A549 (cell line): ENCODE data around the gene RCAN3. TPM values are rescaled to one million over a fixed set of nuclear protein-coding genes. Genes with fewer than 3 reads are reported as not detected.
A peak's percentile ranks its signal among the peaks of the same experiment; 100 is the strongest.

Experiments used
- ATAC-seq, 2 experiments: fragments of 200-7000 bp in 1 of 2; fragments of >200 bp in 1 of 2; cut with Nextera tagmentation in 1 of 2; cut with Tn5 transposase in 1 of 2; 3 replicates each; pipeline versions ENCODE4 v1.8.0 to v1.9.1; 2018 to 2020; ENCODE audit warnings: mild to moderate bottlenecking in 1 of 2, moderate library complexity in 1 of 2
- CTCF ChIA-PET: fragments of 300-600 bp; sonication (Branson Sonifier 250); formaldehyde crosslinking; extraction: SDS; loops from one replicate; lab custom pipeline; 2021; ENCODE audit warnings: antibody characterized with exemption, inconsistent platforms; lab: Yijun Ruan, JAX
- POLR2A ChIA-PET: fragments of 350-600 bp; formaldehyde crosslinking; extraction: SDS; loops from one replicate; lab custom pipeline; 2021; ENCODE audit warnings: antibody characterized with exemption, inconsistent platforms; lab: Yijun Ruan, JAX
- DNase-seq, 2 experiments: peaks; one replicate each; pipeline versions ENCODE4 v3.0.0 to v3.0.0-alpha.2; 2011 to 2016; ENCODE audit warnings: low read depth in 1 of 2, low spot score in 1 of 2
- FAIRE-seq: peaks from 2 replicates; lab custom pipeline; 2011; peaks lifted over from hg19 to GRCh38; lab: Jason Lieb, UNC
- H3K27ac ChIP-seq, 2 experiments: fragments of >200 bp; sonication (Bioruptor Twin); formaldehyde crosslinking; 3 replicates each; pipeline ENCODE4 v1.5.1; 2016 to 2017
- H3K4me1 ChIP-seq: fragments of >200 bp; sonication (Bioruptor Twin); formaldehyde crosslinking; 3 replicates; pipeline ENCODE4 v1.6.1; 2016
- H3K4me2 ChIP-seq: fragments of >200 bp; sonication (Bioruptor Twin); formaldehyde crosslinking; 3 replicates; pipeline ENCODE4 v1.6.1; 2016
- H3K4me3 ChIP-seq: fragments of >200 bp; sonication (Bioruptor Twin); formaldehyde crosslinking; 3 replicates; pipeline ENCODE4 v1.5.1; 2016
- H3K9me3 ChIP-seq: fragments of >200 bp; sonication (Bioruptor Twin); formaldehyde crosslinking; 3 replicates; pipeline ENCODE4 v1.6.1; 2016
- ATOH8 ChIP-seq: fragments of 250-450 bp; sonication (Bioruptor Pico); IDR thresholded peaks from 2 replicates; pipeline ENCODE4 v1.5.0; 2020; ENCODE audit warnings: low read depth, mild to moderate bottlenecking, moderate library complexity
- BHLHE40 ChIP-seq: IDR thresholded peaks from 2 replicates; pipeline ENCODE4 v1.6.1; 2012; ENCODE audit warnings: low read depth, low read length, inconsistent platforms
- CEBPB ChIP-seq, 2 experiments: fragments of >200 bp in 1 of 2; sonication (Bioruptor Twin) in 1 of 2; formaldehyde crosslinking in 1 of 2; IDR thresholded peaks; 2 replicates each; pipeline ENCODE4 v1.6.1; 2012 to 2016
- CHD2 ChIP-seq: fragments of 150-350 bp; IDR thresholded peaks from 2 replicates; pipeline ENCODE4 v1.6.1; 2014; ENCODE audit warnings: low read length; ENCODE audit not compliant: partially characterized antibody
- E2F6 ChIP-seq: IDR thresholded peaks from 2 replicates; pipeline ENCODE4 v1.6.1; 2012; ENCODE audit warnings: low read depth, borderline replicate concordance
- EP300 ChIP-seq, 2 experiments: fragments of >200 bp; sonication (Bioruptor Twin); formaldehyde crosslinking; IDR thresholded peaks; 2 replicates in 1 of 2; 3 replicates in 1 of 2; pipeline ENCODE4 v1.6.1; 2016 to 2017
- FOSB ChIP-seq: fragments of 250-450 bp; sonication (Bioruptor Pico); IDR thresholded peaks from 2 replicates; pipeline ENCODE4 v1.5.0; 2020; ENCODE audit warnings: mild to moderate bottlenecking, moderate library complexity
- FOXS1 ChIP-seq: fragments of 250-450 bp; sonication (Bioruptor Pico); IDR thresholded peaks from 2 replicates; pipeline ENCODE4 v1.5.0; 2020; ENCODE audit warnings: mild to moderate bottlenecking, moderate library complexity
- HDAC2 ChIP-seq: fragments of 200-600 bp; sonication (generic); IDR thresholded peaks from 2 replicates; pipeline ENCODE4 v1.6.1; 2016
- HOXA7 ChIP-seq: fragments of 250-450 bp; sonication (Bioruptor Pico); IDR thresholded peaks from 2 replicates; pipeline ENCODE4 v1.5.0; 2020; ENCODE audit warnings: mild to moderate bottlenecking, moderate library complexity
- MAFK ChIP-seq: fragments of 450-650 bp; IDR thresholded peaks from 2 replicates; pipeline ENCODE4 v1.6.1; 2014; ENCODE audit not compliant: partially characterized antibody
- NPAS2 ChIP-seq: fragments of 250-450 bp; sonication (Bioruptor Pico); IDR thresholded peaks from 2 replicates; pipeline ENCODE4 v1.8.0; 2022; ENCODE audit warnings: mild to moderate bottlenecking, moderate library complexity, borderline replicate concordance
- POLR2A ChIP-seq: IDR thresholded peaks from 2 replicates; pipeline ENCODE4 v1.6.1; 2012; ENCODE audit warnings: mild to moderate bottlenecking, low read length
- RAD21 ChIP-seq, 2 experiments: fragments of >200 bp in 1 of 2; sonication (Bioruptor Twin) in 1 of 2; formaldehyde crosslinking in 1 of 2; IDR thresholded peaks in 1 of 2; conservative IDR thresholded peaks in 1 of 2; 2 replicates in 1 of 2; 3 replicates in 1 of 2; pipeline ENCODE4 v1.6.1; 2012 to 2018; ENCODE audit warnings: inconsistent platforms in 1 of 2
- RARB ChIP-seq: fragments of 250-450 bp; sonication (Bioruptor Pico); IDR thresholded peaks from 2 replicates; pipeline ENCODE4 v1.8.0; 2021; ENCODE audit warnings: mild to moderate bottlenecking, moderate library complexity
- RFX5 ChIP-seq: fragments of 450-650 bp; IDR thresholded peaks from 2 replicates; pipeline ENCODE4 v1.7.1; 2014; ENCODE audit warnings: antibody characterized with exemption, mild to moderate bottlenecking, moderate library complexity
- TFCP2L1 ChIP-seq: fragments of 250-450 bp; sonication (Bioruptor Pico); IDR thresholded peaks from 2 replicates; pipeline ENCODE4 v1.5.0; 2021; ENCODE audit warnings: mild to moderate bottlenecking
- USF2 ChIP-seq: fragments of 450-650 bp; IDR thresholded peaks from 2 replicates; pipeline ENCODE4 v1.6.1; 2014; ENCODE audit warnings: antibody characterized with exemption
- ZC3H11A ChIP-seq: fragments of 450-650 bp; IDR thresholded peaks from 2 replicates; pipeline ENCODE4 v1.6.1; 2014; ENCODE audit warnings: antibody characterized with exemption, mild to moderate bottlenecking
- WGBS: methylation state at CpG from one replicate; pipeline ENCODE4 v1.1.6; 2017; ENCODE audit errors: missing lambda C conversion rate; 5-methylcytosine and 5-hydroxymethylcytosine counted together
- polyA plus RNA-seq, 4 experiments: library from polyadenylated mRNA; depleted of rRNA in 3 of 4; stranded (reverse); fragments of >200 nt; fragmentation: RNase III in 1 of 4; extraction: RNeasy Plus Mini Kit Qiagen cat#74134 plus additional on column Dnase treatment in 1 of 4; gene quantifications; 2 replicates in 3 of 4; 3 replicates in 1 of 4; pipeline ENCODE4 v1.2.3, GENCODE V29; 2011 to 2017
- TF ChIP-seq, protein P1 (sequence below): fragments of 250-450 bp; sonication (Bioruptor Pico); IDR thresholded peaks from 2 replicates; pipeline ENCODE4 v1.5.0; 2021; ENCODE audit warnings: mild to moderate bottlenecking, moderate library complexity, borderline replicate concordance
- TF ChIP-seq, protein P2 (sequence below): fragments of >200 bp; sonication (Bioruptor Twin); formaldehyde crosslinking; IDR thresholded peaks from 2 replicates; pipeline ENCODE4 v1.6.1; 2016
- TF ChIP-seq, protein P3 (sequence below): fragments of 150-350 bp; IDR thresholded peaks from 2 replicates; pipeline ENCODE4 v1.6.1; 2014; ENCODE audit warnings: low read depth, mild to moderate bottlenecking, low read length

RCAN3 gene
- polyA plus RNA-seq, 2 of the 4 experiments (the other 2 are of a cell fraction), result 7.4 to 14.6 TPM

DNA sequence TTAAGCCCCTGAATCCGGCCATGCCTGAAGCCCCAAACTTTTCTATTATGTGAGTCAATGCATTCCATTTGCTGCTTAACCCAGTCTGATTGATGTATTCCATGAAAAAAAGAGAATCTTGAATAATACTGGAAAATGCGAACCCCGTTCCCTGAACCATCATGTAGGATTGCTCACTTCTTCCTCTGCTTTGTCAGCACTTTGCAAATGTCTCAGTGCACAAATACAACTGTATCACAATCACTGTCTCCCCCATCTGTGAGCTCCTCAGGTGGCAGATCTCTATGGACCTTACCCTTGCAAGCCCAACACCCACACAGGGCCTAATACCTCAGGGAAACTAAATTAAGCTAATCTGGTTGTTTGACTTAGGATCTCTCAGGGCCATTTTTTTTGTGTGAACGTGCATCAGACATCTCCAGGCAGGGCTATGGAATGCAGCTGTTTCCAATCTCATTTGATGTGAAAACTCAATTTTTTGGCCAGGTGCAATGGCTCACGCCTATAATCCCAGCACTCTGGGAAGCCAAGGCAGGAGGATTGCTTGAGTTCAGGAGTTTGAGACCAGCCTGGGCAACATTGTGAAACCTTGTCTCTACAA lies 2.1 kb upstream of the RCAN3 start:
- no peak overlapping the region for H3K4me3 ChIP-seq
- ATAC-seq, result no peak
- peak overlapping the region in 1 of 2 experiments; percentile 98; a peak in 1 of 6 replicates for H3K27ac ChIP-seq
- no peak overlapping the region; the same call in 2 of the 3 replicates for H3K4me2 ChIP-seq
- peaks cover 20% of the 10 kb centered on the region for H3K4me1 ChIP-seq
- H3K9me3 ChIP-seq, result no peaks in the 10 kb centered on the region
- FAIRE-seq, result no peak
- DNase-seq, result no peak
- TF ChIP-seq USF2 (no peak), MAFK (peak; percentile 36), CEBPB (IDR thresholded peaks at IDR 0.05) (no peak), HDAC2 (no peak)
- TF ChIP-seq, all 56 proteins: peak for 1
- ChIA-PET POLR2A (no interaction called here), CTCF (interaction anchor here (1.1 to 2.2 kb wide), 3 partner anchors 14 to 87 kb away, joined by 3 to 6 read pairs (median 5); partner anchors contain the start of gene NIPAL3)
- 94% methylated on average over 5 of the region's 5 CpGs for WGBS

DNA sequence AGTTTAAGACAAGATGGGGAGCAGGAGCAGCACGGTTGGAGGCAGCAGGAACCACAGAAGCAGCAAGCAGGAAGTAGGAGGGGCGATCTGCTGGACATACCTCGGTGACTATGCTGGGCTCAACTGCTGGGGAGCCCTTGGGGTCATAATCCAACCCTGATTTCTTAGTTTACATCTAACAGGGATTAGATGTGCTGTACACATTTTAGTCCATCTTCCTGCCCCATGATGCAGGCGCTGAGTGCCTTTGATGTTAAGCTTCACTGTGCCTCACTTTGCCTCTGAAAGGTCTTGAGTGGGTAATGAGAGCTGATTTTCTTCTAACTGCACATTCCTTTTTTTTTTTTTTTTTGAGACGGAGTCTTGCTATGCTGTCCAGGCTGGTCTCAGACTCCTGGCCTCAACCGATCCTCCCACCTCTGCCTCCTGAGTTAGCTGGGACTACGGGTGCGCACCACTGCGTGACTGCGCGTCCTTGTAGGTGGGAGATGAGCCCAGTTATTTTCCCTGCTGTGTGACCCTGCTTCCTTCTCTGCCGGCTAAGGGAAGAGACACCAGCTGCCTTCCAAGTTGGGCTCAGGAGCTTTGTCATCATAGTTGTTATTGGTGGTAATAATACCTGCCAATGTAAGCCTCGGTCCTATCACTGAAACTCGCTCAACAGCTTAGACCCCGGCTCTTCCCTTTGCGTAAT lies 1.1 kb upstream of the RCAN3 start:
- Histone ChIP-seq H3K9me3 (no peaks in the 10 kb centered on the region), H3K27ac (peak overlapping the region; percentile 86 to 98), H3K4me3 (peak overlapping the region; percentile 68), H3K4me1 (peaks cover 20% of the 10 kb centered on the region), H3K4me2 (peak overlapping the region; percentile 94)
- DNase-seq, result peak; percentile 21 to 44
- ATAC-seq, result peak; percentile 36 to 56; a peak in 3 of 6 replicates
- peak in 1 of 2 experiments; percentile 52; a peak in 1 of 4 replicates for TF ChIP-seq CEBPB (IDR thresholded peaks at IDR 0.05)
- TF ChIP-seq ATOH8 (CRISPR knock-in tag), result no peak
- no peak for TF ChIP-seq E2F6
- TF ChIP-seq, protein P1, sequence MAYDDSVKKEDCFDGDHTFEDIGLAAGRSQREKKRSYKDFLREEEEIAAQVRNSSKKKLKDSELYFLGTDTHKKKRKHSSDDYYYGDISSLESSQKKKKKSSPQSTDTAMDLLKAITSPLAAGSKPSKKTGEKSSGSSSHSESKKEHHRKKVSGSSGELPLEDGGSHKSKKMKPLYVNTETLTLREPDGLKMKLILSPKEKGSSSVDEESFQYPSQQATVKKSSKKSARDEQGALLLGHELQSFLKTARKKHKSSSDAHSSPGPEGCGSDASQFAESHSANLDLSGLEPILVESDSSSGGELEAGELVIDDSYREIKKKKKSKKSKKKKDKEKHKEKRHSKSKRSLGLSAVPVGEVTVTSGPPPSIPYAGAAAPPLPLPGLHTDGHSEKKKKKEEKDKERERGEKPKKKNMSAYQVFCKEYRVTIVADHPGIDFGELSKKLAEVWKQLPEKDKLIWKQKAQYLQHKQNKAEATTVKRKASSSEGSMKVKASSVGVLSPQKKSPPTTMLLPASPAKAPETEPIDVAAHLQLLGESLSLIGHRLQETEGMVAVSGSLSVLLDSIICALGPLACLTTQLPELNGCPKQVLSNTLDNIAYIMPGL (CRISPR knock-in tag), result no peak
- TF ChIP-seq, protein P2, sequence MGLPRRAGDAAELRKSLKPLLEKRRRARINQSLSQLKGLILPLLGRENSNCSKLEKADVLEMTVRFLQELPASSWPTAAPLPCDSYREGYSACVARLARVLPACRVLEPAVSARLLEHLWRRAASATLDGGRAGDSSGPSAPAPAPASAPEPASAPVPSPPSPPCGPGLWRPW, result no peak
- TF ChIP-seq RARB (CRISPR knock-in tag), result no peak
- no peak for TF ChIP-seq CHD2
- 46% methylated on average over 15 of the region's 16 CpGs for WGBS
- CTCF ChIA-PET, result interaction anchor here (0.6 to 2.2 kb wide), 11 partner anchors 11 to 302 kb away, joined by 3 to 6 read pairs (median 3); partner anchors contain the start of gene NIPAL3
- FAIRE-seq, result no peak
- POLR2A ChIA-PET, result interaction anchor here (1.0 to 2.3 kb wide), 6 partner anchors 9 to 108 kb away, joined by 3 to 14 read pairs (median 4); partner anchors contain the start of genes NIPAL3 and STPG1

DNA sequence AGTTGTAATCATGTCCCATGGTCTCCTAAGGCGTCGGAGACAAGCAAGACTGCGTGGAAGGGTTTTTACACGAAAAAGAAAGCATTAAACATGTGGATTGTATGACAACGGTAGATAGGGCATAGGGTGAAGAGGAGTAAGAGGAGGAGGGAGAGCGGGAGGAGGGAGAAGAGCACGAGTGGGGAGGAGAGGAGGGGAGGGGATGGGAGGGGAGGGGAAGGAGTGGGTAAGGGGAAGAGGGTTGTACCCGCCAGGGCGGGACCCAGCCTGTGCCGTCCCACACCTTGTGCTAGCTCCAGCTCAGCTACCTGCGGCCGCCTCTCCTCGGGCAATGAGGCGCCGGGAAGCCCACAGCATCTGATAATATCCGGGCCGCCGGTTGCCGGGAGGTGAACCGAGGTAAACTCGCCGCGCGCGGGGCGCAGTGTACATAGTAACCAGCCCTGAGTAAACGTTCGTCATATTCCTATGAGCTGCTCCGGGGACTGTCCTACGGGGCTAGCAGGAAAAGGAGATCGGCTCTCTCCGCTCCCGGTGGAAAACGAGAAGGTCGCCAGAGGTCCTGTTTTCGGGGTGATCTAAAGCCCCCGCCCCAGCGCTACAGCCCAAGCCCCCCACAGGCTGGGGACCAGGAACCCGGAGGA lies 449 bp upstream of the RCAN3 start:
- peak overlapping the region; percentile 94 for H3K4me2 ChIP-seq
- 1% methylated on average over 25 of the region's 39 CpGs for WGBS
- peak overlapping the region; percentile 86 to 98 for H3K27ac ChIP-seq
- H3K4me3 ChIP-seq, result peak overlapping the region; percentile 68
- DNase-seq (peak; percentile 48 to 69), FAIRE-seq (no peak), ATAC-seq (peak; percentile 83 to 85)
- peaks cover 20% of the 10 kb centered on the region for H3K4me1 ChIP-seq
- H3K9me3 ChIP-seq, result no peaks in the 10 kb centered on the region
- ChIA-PET POLR2A (interaction anchor here (1.0 to 2.3 kb wide), 7 partner anchors 9 to 108 kb away, joined by 3 to 14 read pairs (median 4); partner anchors contain the start of genes NIPAL3 and STPG1), CTCF (interaction anchor here (0.6 to 2.2 kb wide), 6 partner anchors 14 to 135 kb away, joined by 3 to 6 read pairs (median 3); no protein-coding TSS in a partner anchor)
- no peak for TF ChIP-seq RAD21 (conservative IDR thresholded peaks at IDR 0.05 in 1 of 2, IDR thresholded peaks at IDR 0.05 in 1 of 2)
- no peak for TF ChIP-seq FOSB (CRISPR knock-in tag)
- TF ChIP-seq NPAS2 (CRISPR knock-in tag), result no peak
- peak; percentile 42 for TF ChIP-seq POLR2A
- TF ChIP-seq FOXS1, result no peak
- TF ChIP-seq ZC3H11A, result no peak
- no peak for TF ChIP-seq BHLHE40
- TF ChIP-seq TFCP2L1 (CRISPR knock-in tag), result no peak
- no peak for TF ChIP-seq ATOH8 (CRISPR knock-in tag)
- no peak for TF ChIP-seq EP300 (IDR thresholded peaks at IDR 0.05)
- peak; percentile 48; the same call in 1 of the 2 replicates for TF ChIP-seq RFX5
- TF ChIP-seq, protein P3, sequence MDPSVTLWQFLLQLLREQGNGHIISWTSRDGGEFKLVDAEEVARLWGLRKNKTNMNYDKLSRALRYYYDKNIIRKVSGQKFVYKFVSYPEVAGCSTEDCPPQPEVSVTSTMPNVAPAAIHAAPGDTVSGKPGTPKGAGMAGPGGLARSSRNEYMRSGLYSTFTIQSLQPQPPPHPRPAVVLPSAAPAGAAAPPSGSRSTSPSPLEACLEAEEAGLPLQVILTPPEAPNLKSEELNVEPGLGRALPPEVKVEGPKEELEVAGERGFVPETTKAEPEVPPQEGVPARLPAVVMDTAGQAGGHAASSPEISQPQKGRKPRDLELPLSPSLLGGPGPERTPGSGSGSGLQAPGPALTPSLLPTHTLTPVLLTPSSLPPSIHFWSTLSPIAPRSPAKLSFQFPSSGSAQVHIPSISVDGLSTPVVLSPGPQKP, result no peak
- TF ChIP-seq HOXA7, result no peak
- TF ChIP-seq CHD2, result no peak
